ENCODE results near the gene GRAMD1B.

- TF ChIP-seq POLR2A (IDR thresholded peaks at IDR 0.05) (no peak), CTCF (IDR thresholded peaks at IDR 0.05) (no peak)
Observed at GRCh38 chr11:123532131-123532530, 102.1 kb downstream of the GRAMD1B start.
